Measurements from ENCODE around the gene RBM48.

Gene RBM48

DNA sequence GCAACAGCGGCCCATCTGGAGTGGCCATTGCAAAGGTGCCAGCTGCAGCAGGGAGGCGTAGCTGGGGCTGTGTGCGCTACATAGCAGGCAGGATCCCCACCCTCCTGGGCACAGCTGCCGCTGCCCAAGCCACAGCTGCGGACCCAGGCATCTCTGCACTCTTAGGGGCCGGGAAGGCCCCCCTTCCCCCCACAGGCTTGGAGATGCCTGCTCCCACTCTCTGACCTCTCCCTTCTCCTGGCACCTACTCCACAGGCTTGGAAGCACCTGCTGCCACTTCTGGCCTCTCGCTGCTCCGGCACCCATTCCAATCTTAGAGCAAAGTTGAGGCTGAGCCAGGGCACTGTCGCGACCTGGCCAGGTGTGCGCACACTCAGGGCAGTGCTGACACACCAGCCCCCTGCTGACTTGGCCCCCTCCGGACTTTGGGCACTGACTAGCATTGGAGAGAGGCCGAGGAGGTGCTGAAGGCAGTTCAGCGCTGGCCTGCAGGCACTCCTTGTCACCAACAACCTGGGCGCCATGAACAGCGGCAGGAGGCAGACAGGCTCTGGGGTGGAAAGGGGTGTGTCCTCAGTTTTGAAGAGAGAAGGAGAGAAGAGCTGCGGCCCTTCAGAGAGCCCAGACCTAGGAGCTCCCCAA lies 18.4 kb downstream of the RBM48 start:
- no peak for DNase-seq

DNA sequence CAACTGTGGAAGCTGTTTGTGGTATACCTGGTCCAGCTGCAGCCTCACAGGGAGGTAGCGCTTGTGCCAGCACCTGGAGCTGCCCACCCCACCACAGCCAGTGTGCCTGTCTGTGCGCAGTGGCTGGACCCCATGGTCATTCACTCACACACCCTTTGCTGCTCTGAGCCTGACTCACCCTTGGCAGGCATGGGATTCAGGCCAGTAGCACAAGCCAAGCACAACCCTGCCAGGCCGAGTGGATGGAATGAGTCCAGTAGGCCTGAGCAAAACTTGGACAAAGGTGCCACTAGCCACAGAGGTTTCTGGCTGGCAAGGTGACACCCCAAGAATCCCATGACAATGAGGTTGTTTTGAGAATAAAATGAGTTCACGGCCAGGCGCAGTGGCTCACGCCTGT lies 19.0 kb downstream of the RBM48 start:
- no peak for DNase-seq

DNA sequence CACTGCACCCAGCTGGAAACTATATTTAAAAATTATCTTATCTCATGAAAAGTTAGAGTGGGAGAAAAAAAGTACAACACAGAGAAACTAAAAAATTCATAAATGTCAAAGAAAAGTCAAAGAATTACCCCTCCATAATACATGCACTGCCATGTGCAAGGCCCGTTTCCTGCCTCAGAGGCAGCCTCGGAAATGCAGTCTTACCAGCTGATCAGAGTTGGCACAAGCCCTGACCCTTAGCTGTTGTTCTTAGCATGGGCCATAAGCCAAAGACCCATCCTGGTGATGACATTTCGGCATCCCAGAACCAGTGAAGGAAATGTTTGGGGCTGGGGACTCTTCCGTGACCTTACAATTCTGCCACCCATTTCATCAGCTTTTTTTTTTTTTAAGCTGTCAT lies 21.6 kb downstream of the RBM48 start:
- DNase-seq, result no peak

DNA sequence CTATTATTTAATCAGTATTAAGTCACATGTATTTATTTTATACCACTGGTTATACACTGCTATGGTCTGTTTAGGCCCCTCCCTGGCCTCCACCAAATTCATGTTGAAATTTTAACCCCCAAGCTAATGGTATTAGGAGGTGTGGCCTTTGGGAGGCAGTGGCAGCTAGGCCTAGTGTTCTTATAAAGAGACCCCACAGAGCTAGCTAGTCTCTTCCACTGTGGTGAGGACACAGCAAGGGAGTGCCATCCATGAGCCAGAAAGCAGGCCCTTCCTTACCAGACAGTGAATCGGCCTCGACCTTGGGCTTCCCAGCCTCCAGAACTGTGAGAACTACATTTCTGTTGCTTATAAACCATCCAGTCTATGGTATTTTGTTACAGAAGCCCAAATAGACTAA lies 28.7 kb downstream of the RBM48 start:
- DNase-seq, result no peak

DNA sequence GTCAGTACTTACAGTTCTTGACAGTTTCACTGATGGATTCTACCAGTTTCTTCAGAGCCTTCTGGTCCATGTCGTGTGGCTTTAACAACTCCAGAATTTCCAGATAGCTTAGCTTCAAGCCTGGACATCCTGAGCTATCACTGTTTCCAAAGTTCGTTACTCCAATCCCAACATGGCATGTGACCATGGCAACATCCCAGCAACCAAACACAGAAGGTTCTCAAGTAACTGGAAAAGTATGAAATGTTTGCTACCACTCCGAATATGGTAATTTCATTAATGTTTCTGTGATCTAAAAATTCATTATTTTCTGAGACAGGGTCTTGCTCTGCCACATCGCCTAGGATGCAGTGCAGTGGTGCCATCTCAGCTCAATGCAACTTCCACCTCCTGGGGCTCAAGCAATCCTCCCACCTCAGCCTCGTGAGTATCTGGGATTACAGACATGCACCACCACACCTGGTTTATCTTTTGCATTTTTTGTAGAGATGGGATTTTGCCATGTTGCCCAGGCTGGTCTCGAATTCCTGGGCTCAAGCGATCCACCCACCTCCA lies 29.3 kb downstream of the RBM48 start:
- no peak for DNase-seq

DNA sequence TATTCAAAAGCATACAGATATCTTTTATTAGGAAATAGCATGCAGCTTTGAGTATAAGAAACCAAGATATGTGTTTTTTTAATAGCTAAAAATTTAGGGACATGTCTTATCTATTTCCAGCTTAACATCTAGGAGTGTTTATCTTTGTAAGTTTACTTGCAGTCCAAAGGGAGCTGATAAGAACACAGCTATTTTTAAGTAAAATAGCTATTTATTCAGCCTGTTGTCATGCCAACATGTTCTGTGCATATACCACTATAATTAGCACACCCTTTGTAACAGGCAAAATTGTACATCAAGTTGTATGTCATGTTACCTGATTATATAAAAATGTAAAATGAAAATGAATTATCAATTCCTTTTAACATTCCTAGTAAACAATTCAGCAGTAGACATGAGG lies 32.0 kb downstream of the RBM48 start:
- no peak for DNase-seq

DNA sequence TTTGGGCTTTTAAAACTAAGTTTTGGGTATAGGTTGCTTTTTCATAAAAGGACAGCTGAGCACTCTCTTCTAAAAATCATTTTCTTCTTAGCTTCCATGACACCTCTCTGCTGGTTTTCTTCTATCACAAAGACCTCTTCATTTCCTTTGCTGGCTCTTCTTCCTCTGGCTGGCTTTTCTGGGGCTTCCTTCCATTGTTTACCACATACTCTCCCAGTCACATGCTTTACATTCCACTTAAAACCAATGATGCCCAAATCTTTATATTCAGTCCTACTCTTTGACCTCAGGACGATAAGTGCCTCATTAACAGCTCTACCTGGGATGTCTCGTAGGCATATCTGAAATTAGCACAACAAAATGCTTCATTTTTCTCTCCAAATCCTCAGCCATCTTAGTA lies 34.8 kb downstream of the RBM48 start:
- DNase-seq, result no peak

DNA sequence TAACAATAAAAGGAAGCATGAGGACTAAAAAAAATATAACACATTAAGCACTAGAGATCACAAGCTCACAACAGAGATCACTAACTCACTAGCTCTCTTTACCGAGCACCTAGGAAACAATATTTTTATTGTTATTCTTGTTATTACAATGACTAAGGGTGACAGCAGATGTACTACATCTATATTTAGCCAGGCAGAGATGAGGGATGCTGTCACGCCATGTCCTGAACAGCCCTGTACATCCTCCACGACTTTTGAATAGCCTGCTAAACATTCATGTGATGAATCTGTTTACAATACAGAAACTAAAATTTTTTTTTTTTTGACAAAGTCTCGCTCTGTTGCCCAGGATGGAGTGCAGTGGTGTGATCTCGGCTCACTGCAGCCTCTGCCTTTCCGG lies 38.9 kb downstream of the RBM48 start:
- DNase-seq, result no peak

DNA sequence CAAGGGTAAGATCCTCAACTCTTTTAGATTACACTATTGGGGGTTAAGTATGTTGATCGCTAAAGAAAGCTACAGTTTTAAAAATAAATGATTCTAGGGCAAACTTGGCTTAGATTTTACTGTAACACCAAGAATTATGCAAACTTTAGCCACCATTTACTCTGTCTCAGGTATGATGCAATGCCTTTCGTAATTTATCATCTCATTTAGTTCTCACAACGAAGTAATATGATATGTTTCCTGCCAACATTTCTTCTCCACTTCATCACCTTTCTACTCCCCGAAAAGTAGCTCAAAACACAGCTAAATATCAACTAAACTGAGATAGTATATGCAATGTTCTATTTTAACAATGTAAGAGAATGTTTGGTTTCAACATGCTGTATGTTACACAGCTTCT lies 40.5 kb downstream of the RBM48 start:
- no peak for DNase-seq

DNA sequence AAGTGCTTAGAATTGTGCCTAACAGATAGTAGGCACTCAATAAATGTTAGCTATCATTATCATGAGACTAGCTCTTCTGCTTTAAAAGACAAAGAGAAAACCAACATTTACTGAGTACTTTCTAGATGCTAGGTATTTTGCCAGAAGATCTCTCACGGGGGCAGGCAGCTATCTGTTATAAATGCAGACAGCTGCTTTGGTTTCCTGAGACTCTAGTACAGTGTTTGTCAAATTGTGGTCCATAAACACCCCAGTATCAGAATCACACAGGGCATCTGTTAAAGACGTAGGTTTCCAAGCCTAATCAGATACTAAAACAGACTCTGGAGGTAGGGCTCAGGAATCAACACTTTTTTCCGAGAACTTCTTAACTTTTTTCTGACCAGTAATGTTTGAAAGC lies 47.7 kb downstream of the RBM48 start:
- DNase-seq, result no peak

DNA sequence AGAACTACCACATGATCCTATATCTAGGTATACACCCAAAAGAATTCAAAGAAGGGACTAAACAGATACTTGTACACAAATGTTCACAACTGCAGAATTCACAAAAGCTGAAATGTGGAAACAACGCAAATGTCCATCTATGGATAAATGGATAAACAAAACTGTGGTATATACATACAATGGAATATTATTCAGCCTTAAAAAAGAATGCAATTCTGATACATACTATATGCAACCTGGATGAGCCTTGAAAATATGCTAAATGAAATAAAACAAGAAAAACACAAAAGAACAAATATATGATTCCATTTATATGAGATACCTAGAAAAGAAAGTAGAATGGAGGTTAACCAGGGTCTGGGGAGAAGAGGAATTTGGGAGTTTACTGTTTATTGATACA lies 54.4 kb downstream of the RBM48 start:
- no peak for DNase-seq

DNA sequence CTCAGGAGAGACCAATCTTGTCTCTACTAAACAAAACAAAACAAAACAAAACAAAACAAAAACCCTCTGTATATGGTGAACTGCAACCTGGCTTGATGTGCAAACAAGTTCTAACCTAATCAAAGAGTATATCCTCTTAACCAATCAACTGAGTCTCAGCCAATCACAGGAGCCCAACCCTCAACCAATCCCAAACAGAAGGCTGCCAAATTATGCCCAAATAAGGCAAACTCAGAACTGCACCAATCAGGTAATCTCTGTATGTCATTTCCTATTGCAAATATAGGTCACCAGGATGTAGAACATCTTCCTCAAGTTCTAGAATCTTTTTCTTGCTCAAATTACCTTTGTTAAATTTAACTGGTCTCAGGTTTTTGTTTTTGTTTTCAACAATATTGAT lies 56.4 kb downstream of the RBM48 start:
- no peak for DNase-seq

DNA sequence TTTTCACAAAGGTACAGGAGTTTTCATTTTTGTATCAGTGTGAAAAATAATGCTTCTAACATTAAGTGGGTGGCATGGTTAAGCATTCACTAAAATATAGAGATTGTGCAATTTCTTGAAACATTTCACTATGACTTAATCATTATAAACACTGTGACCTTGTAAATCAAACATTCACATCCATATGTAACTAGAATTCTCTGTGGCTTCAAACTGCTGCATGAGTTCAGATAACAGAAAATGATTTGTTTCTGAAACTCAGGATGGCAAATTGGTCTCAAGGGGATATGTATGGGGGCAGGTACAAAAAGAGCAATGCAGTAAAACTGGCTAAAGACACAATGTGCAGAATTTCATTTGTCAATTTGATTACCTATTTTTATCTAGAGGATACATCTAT lies 57.8 kb downstream of the RBM48 start:
- DNase-seq, result no peak

DNA sequence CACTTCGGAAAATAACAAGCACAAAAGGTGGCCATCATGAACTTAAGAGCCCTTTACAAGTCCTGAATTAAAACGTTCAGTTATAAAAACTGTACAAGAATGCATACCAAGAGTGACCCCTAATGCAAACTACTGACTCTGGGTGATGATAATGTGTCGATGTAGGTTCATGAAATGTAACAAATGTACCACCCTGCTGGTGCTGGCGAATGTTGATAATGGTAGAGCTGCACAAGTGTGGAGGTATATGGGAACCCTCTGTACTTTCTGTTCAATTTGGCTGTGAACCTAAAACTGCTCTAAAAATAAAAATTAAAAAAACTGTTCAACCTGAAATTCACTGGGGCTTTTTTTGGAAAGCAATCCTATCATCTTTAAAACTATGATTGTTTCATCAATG lies 58.2 kb downstream of the RBM48 start:
- no peak for DNase-seq
